Measurements from ENCODE around the gene FADS3. TPM values are rescaled to one million over a fixed set of nuclear protein-coding genes. Genes with fewer than 3 reads are reported as not detected.
"Not testable (repeated sequence)": the region's sequence is repeated elsewhere in the genome, so short reads cannot be mapped to it uniquely, and the experiment has no call there.

FADS3 gene
- total RNA-seq, 4 donors from 2014 or later: 9.5 to 76.7 (median 18.4) TPM

GRCh38 chr11:61885784-61886580, 5.4 kb downstream of the FADS3 start:
- H3K4me1 ChIP-seq: peaks cover 6 to 11% (median 9%) of the 10 kb centered on the region in 4 donors
- no peak overlapping the region for H3K4me3 ChIP-seq
- no peaks in the 10 kb centered on the region for H3K9me3 ChIP-seq
- H3K36me3 ChIP-seq: no peaks in the 10 kb centered on the region
- H3K27me3 ChIP-seq: no peaks in the 10 kb centered on the region
- H3K27ac ChIP-seq: no peak overlapping the region
- TF ChIP-seq CTCF (IDR thresholded peaks at IDR 0.05): no peak
- no peak for TF ChIP-seq POLR2A (IDR thresholded peaks at IDR 0.05)
- no peak for DNase-seq

GRCh38 chr11:61885166-61885778, 6.1 kb downstream of the FADS3 start:
- Histone ChIP-seq H3K27me3 (no peaks in the 10 kb centered on the region), H3K4me1 (peaks cover 0 to 5% (median 4%) of the 10 kb centered on the region in 4 donors), H3K9me3 (no peaks in the 10 kb centered on the region), H3K36me3 (no peaks in the 10 kb centered on the region), H3K4me3 (no peak overlapping the region), H3K27ac (no peak overlapping the region)
- DNase-seq: no peak
- TF ChIP-seq POLR2A (IDR thresholded peaks at IDR 0.05): no peak
- TF ChIP-seq CTCF (IDR thresholded peaks at IDR 0.05): no peak

- Histone ChIP-seq H3K36me3 (no peaks in the 10 kb centered on the region), H3K4me1 (peaks cover 0 to 9% (median 4%) of the 10 kb centered on the region in 4 donors), H3K9me3 (no peaks in the 10 kb centered on the region), H3K27me3 (no peaks in the 10 kb centered on the region), H3K27ac (no peak overlapping the region), H3K4me3 (no peak overlapping the region)
- no peak for DNase-seq
- TF ChIP-seq POLR2A (IDR thresholded peaks at IDR 0.05) (no peak), CTCF (IDR thresholded peaks at IDR 0.05) (no peak)
These were observed 7.4 kb downstream of the FADS3 start for GRCh38 chr11:61883947-61884346.

- no peaks in the 10 kb centered on the region for H3K9me3 ChIP-seq
- TF ChIP-seq POLR2A (IDR thresholded peaks at IDR 0.05): no peak
- TF ChIP-seq CTCF (IDR thresholded peaks at IDR 0.05): no peak
- H3K4me1 ChIP-seq: peaks cover 0 to 9% (median 4%) of the 10 kb centered on the region in 4 donors
- no peak overlapping the region for H3K27ac ChIP-seq
- no peak for DNase-seq
- H3K36me3 ChIP-seq: no peaks in the 10 kb centered on the region
- H3K4me3 ChIP-seq: no peak overlapping the region
- no peaks in the 10 kb centered on the region for H3K27me3 ChIP-seq
These were observed 8.0 kb downstream of the FADS3 start for GRCh38 chr11:61883327-61883726.

- H3K4me3 ChIP-seq: no peak overlapping the region
- no peak overlapping the region for H3K27ac ChIP-seq
- H3K36me3 ChIP-seq: no peaks in the 10 kb centered on the region
- TF ChIP-seq POLR2A (IDR thresholded peaks at IDR 0.05) (no peak), CTCF (IDR thresholded peaks at IDR 0.05) (no peak)
- peaks cover 0 to 9% (median 4%) of the 10 kb centered on the region in 4 donors for H3K4me1 ChIP-seq
- no peak for DNase-seq
- no peaks in the 10 kb centered on the region for H3K9me3 ChIP-seq
- H3K27me3 ChIP-seq: no peaks in the 10 kb centered on the region
These were observed 8.5 kb downstream of the FADS3 start for GRCh38 chr11:61882879-61883278.

- not testable (repeated sequence) for H3K4me3 ChIP-seq, H3K36me3 ChIP-seq, H3K4me1 ChIP-seq, H3K9me3 ChIP-seq, H3K27me3 ChIP-seq, DNase-seq
- H3K27ac ChIP-seq: peak overlapping the region in 1 of 4 donors; percentile 70
These were observed 9.1 kb downstream of the FADS3 start for GRCh38 chr11:61882267-61882666.

All from Peyer's patch (tissue), 4 donors.